B cell (primary cell): ENCODE data around the gene BRD3. TPM values are rescaled to one million over a fixed set of nuclear protein-coding genes. Genes with fewer than 3 reads are reported as not detected.

Experiments used
- ATAC-seq: fragments of 200-7000 bp; cut with Tn5 transposase; one replicate; pipeline ENCODE4 v1.10.0; 2021; ENCODE audit warnings: low read depth, mild to moderate bottlenecking, moderate number of reproducible peaks, moderate library complexity
- CTCF ChIA-PET: fragments of 350-600 bp; sonication (Branson Sonifier 250); formaldehyde crosslinking; loops from one replicate; lab custom pipeline; 2021; ENCODE audit warnings: antibody characterized with exemption, inconsistent platforms; lab: Charles Lee
- POLR2A ChIA-PET: fragments of 350-600 bp; sonication (Branson Sonifier 250); formaldehyde crosslinking; loops from one replicate; lab custom pipeline; 2021; ENCODE audit warnings: antibody characterized with exemption; lab: Charles Lee
- DNase-seq: peaks from one replicate; pipeline ENCODE4 v3.0.0; 2013
- H2AFZ ChIP-seq: 2 replicates; pipeline ENCODE4 v1.6.1; 2012; ENCODE audit warnings: mild to moderate bottlenecking, low read depth, low read length; ENCODE audit not compliant: insufficient read depth, poor library complexity, severe bottlenecking
- H3K27ac ChIP-seq, 2 donors: 1 replicate in 1 of 2; 2 replicates in 1 of 2; pipeline ENCODE4 v1.5.1; 2012 to 2013; ENCODE audit warnings: low read length in 2 of 2, mild to moderate bottlenecking in 2 of 2, moderate library complexity in 1 of 2
- H3K27me3 ChIP-seq, 4 experiments: fragments of 200-600 bp in 1 of 4; sonication (generic) in 1 of 4; replicated peaks in 1 of 4; 1 replicate in 2 of 4; 2 replicates in 2 of 4; pipeline versions ENCODE4 v1.6.1 to v1.7.0; 2013 to 2016; ENCODE audit warnings: low read length in 3 of 4, mild to moderate bottlenecking in 2 of 4, mixed read lengths in 1 of 4, moderate library complexity in 1 of 4; ENCODE audit not compliant: insufficient read depth in 4 of 4, control insufficient read depth in 3 of 4; ENCODE audit errors: control extremely low read depth in 1 of 4
- H3K36me3 ChIP-seq, 2 experiments: replicated peaks in 1 of 2; 1 replicate in 1 of 2; 2 replicates in 1 of 2; pipeline versions ENCODE4 v1.6.1 to v1.7.1; 2013; ENCODE audit warnings: low read length in 1 of 2; ENCODE audit not compliant: insufficient read depth in 2 of 2, control insufficient read depth in 1 of 2; ENCODE audit errors: control extremely low read depth in 1 of 2, extremely low read depth in 1 of 2
- H3K4me1 ChIP-seq, 2 donors: fragments of 200-600 bp in 1 of 2; sonication (generic) in 1 of 2; 1 replicate in 1 of 2; 2 replicates in 1 of 2; pipeline versions ENCODE4 v1.5.1 to v1.6.1; 2013 to 2017; ENCODE audit warnings: low read length in 2 of 2; ENCODE audit not compliant: control insufficient read depth in 2 of 2, insufficient read depth in 2 of 2
- H3K4me2 ChIP-seq: replicated peaks from 2 replicates; pipeline ENCODE3; 2012; ENCODE audit warnings: mild to moderate bottlenecking, low read depth, low read length; ENCODE audit not compliant: poor library complexity, severe bottlenecking
- H3K4me3 ChIP-seq, 5 experiments: fragments of 200-600 bp in 1 of 5; sonication (generic) in 1 of 5; 1 replicate in 3 of 5; 2 replicates in 2 of 5; pipeline versions ENCODE4 v1.5.1 to v1.7.0; 2011 to 2016; ENCODE audit warnings: low read length in 4 of 5, mild to moderate bottlenecking in 4 of 5, low read depth in 2 of 5, control low read depth in 1 of 5, moderate library complexity in 1 of 5; ENCODE audit not compliant: insufficient read depth in 1 of 5; ENCODE audit errors: control extremely low read depth in 1 of 5, extremely low read depth in 1 of 5
- H3K79me2 ChIP-seq: fragments of 200-600 bp; sonication (generic); one replicate; pipeline ENCODE4 v1.6.0; 2016; ENCODE audit warnings: low read length; ENCODE audit not compliant: control insufficient read depth, insufficient read depth
- H3K9ac ChIP-seq: fragments of 200-600 bp; sonication (generic); 2 replicates; pipeline ENCODE4 v1.6.1; 2017; ENCODE audit warnings: mild to moderate bottlenecking, low read length, moderate library complexity
- H3K9me3 ChIP-seq, 3 donors: one replicate each; pipeline versions ENCODE4 v1.6.1 to v1.7.1; 2013; ENCODE audit warnings: low read length in 2 of 3; ENCODE audit not compliant: control insufficient read depth in 2 of 3, insufficient read depth in 1 of 3; ENCODE audit errors: control extremely low read depth in 1 of 3
- H4K20me1 ChIP-seq: 2 replicates; pipeline ENCODE4 v1.6.0; 2012; ENCODE audit warnings: mild to moderate bottlenecking, low read length; ENCODE audit not compliant: insufficient read depth, control insufficient read depth, poor library complexity, severe bottlenecking
- H3K27ac Mint-ChIP-seq: one replicate; pipeline ENCODE4 v1.8.0; 2021; ENCODE audit warnings: mixed read lengths
- H3K27me3 Mint-ChIP-seq: one replicate; pipeline ENCODE4 v1.8.0; 2021; ENCODE audit warnings: mixed read lengths
- H3K4me1 Mint-ChIP-seq: one replicate; pipeline ENCODE4 v1.8.0; 2021; ENCODE audit warnings: mixed read lengths
- H3K4me3 Mint-ChIP-seq: one replicate; pipeline ENCODE4 v1.8.0; 2021; ENCODE audit warnings: mixed read lengths
- H3K9me3 Mint-ChIP-seq: one replicate; pipeline ENCODE4 v1.8.0; 2022; ENCODE audit warnings: mixed read lengths; ENCODE audit not compliant: insufficient read depth
- EZH2 ChIP-seq: IDR thresholded peaks from 2 replicates; pipeline ENCODE4 v1.6.1; 2012; ENCODE audit warnings: borderline replicate concordance, low read depth, mild to moderate bottlenecking, moderate library complexity, low read length; ENCODE audit not compliant: insufficient read depth, poor library complexity, severe bottlenecking
- WGBS: methylation state at CpG from one replicate; pipeline ENCODE4 v1.1.5; 2013; ENCODE audit warnings: missing lambda C conversion rate; ENCODE audit not compliant: insufficient coverage; 5-methylcytosine and 5-hydroxymethylcytosine counted together
- intact Hi-C: fragments of 100-400 bp; cut with micrococcal nuclease; formaldehyde crosslinking; loops from one replicate; pipeline ENCODE4 v1.10.0; 2022
- polyA plus RNA-seq: library from polyadenylated mRNA; depleted of rRNA; stranded (reverse); fragments of >200 nt; gene quantifications from 2 replicates; pipeline ENCODE4 v1.2.3, GENCODE V29; 2012
- total RNA-seq, 2 donors: library from RNA; stranded (reverse); fragments of 120-200 nt in 1 of 2; gene quantifications; 1 replicate in 1 of 2; 2 replicates in 1 of 2; pipeline versions ENCODE4 v1.2.3 to v1.2.4, GENCODE V29; 2013 to 2022
- TF ChIP-seq, protein P1 (sequence below): fragments of 200-600 bp; IDR thresholded peaks from one replicate; pipeline ENCODE4 v1.8.0; 2022; ENCODE audit warnings: antibody characterized with exemption, mild to moderate bottlenecking

Gene BRD3
- total and polyA plus RNA-seq, 2 donors (not counting 1 experiment from before 2014, with no cell fraction given) = 8.9 to 38.0 TPM

DNA sequence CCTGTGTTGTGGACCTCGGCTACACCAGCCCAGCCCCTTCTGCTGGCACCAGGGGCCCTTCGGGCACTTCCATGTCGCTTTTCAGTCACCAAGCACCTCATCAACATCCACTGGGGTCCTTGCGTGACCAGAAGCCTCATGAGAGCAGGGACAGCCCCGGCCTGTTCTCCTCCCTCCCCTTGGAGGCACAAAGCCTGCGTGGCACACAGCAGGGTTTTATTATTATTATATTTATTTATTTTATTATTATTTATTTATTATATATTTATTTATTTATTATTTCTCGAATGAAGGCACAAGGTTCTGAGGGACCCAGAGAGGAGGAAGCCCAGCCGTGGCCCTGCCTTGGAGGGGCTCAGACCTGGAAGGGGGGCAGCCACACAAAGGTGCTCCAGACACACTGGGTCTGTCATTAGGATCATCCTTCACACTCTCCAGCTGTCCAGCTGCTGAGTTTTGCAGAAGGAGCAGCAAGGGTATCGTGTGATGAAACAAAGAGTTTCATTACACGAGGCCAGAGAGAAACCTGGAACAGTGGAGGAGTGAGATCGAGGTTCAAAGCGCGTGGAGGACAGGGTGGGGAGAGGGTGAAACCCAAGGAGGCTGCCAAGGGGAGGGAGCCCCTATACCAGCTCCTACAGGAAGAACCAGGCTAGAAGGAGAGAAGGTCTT, 80.9 kb downstream of the BRD3 start:
- Mint-ChIP-seq H3K27ac (peak overlapping the region; percentile 16), H3K4me1 (peaks cover 63% of the 10 kb centered on the region), H3K27me3 (no peaks in the 10 kb centered on the region), H3K9me3 (no peaks in the 10 kb centered on the region), H3K4me3 (no peak overlapping the region)
- TF ChIP-seq, protein P1, sequence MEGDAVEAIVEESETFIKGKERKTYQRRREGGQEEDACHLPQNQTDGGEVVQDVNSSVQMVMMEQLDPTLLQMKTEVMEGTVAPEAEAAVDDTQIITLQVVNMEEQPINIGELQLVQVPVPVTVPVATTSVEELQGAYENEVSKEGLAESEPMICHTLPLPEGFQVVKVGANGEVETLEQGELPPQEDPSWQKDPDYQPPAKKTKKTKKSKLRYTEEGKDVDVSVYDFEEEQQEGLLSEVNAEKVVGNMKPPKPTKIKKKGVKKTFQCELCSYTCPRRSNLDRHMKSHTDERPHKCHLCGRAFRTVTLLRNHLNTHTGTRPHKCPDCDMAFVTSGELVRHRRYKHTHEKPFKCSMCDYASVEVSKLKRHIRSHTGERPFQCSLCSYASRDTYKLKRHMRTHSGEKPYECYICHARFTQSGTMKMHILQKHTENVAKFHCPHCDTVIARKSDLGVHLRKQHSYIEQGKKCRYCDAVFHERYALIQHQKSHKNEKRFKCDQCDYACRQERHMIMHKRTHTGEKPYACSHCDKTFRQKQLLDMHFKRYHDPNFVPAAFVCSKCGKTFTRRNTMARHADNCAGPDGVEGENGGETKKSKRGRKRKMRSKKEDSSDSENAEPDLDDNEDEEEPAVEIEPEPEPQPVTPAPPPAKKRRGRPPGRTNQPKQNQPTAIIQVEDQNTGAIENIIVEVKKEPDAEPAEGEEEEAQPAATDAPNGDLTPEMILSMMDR = no peak
- 98% methylated on average over 8 of the region's 13 CpGs for WGBS
- H3K27ac ChIP-seq = no peak overlapping the region
- H2AFZ ChIP-seq = no peak overlapping the region
- peaks cover 99% of the 10 kb centered on the region for H3K79me2 ChIP-seq
- DNase-seq (no peak), ATAC-seq (no peak)
- H3K4me3 ChIP-seq = no peak overlapping the region
- peak overlapping the region; percentile 22 for H3K4me2 ChIP-seq
- peaks cover 0 to 6% of the 10 kb centered on the region in 2 experiments for H3K36me3 ChIP-seq
- H3K9me3 ChIP-seq = no peaks in the 10 kb centered on the region
- H4K20me1 ChIP-seq = peaks cover 95% of the 10 kb centered on the region
- H3K9ac ChIP-seq = no peak overlapping the region
- CTCF ChIA-PET = interaction anchor here (0.6 kb wide), 1 partner anchor 18 kb away, joined by 3 read pairs; no protein-coding TSS in a partner anchor
- H3K27me3 ChIP-seq = no peaks in the 10 kb centered on the region
- POLR2A ChIA-PET = no interaction called here
- peaks cover 34 to 35% of the 10 kb centered on the region in 2 donors for H3K4me1 ChIP-seq
- intact Hi-C loops = no loop called here

DNA sequence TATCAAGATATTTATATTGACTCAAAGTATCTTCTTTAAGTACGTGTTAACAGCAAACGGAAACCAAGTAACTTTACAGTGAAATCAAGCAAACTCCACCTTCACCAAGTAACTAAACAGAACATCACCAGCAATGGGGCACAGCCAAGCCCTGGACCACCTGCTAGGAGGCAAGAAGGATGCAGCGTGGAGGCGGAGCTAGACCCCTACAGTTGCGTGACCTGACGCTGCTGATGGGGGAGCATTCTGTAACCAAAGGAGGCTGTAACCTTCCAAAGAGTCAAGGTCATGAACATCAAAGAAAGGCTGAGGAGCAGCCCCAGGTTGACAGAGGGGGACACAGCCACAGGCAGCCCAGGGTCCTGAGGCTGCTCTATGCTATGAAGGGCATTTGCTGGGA, 81.8 kb downstream of the BRD3 start:
- Histone ChIP-seq H2AFZ (no peak overlapping the region), H3K4me2 (no peak overlapping the region), H3K27me3 (no peaks in the 10 kb centered on the region), H3K79me2 (peaks cover 100% of the 10 kb centered on the region), H3K36me3 (peaks cover 0 to 6% of the 10 kb centered on the region in 2 experiments), H3K9me3 (no peaks in the 10 kb centered on the region), H3K9ac (no peak overlapping the region), H3K27ac (peak overlapping the region in 1 of 2 donors; percentile 12), H4K20me1 (peaks cover 100% of the 10 kb centered on the region), H3K4me1 (peaks cover 42 to 43% of the 10 kb centered on the region in 2 donors), H3K4me3 (no peak overlapping the region)
- 93% methylated on average over 6 of the region's 6 CpGs for WGBS
- Mint-ChIP-seq H3K4me3 (no peak overlapping the region), H3K27ac (peak overlapping the region; percentile 1), H3K4me1 (peaks cover 71% of the 10 kb centered on the region), H3K9me3 (no peaks in the 10 kb centered on the region), H3K27me3 (no peaks in the 10 kb centered on the region)
- TF ChIP-seq, protein P1 = no peak
- no peak for TF ChIP-seq EZH2
- ATAC-seq (no peak), DNase-seq (no peak)
- intact Hi-C loops = no loop called here
- ChIA-PET POLR2A (no interaction called here), CTCF (interaction anchor here (1.5 kb wide), 1 partner anchor 9 kb away, joined by 4 read pairs; no protein-coding TSS in a partner anchor)
